Keratinocyte (primary cell): Measurements from ENCODE around the gene DGCR8. TPM values are rescaled to one million over a fixed set of nuclear protein-coding genes. Genes with fewer than 3 reads are reported as not detected.

Experiments used
- polyA plus RNA-seq, 5 experiments: library from polyadenylated mRNA; depleted of rRNA in 3 of 5; stranded (reverse) in 3 of 5; stranded (forward) in 1 of 5; unstranded in 1 of 5; fragments of >200 nt; gene quantifications; 1 replicate in 1 of 5; 2 replicates in 3 of 5; 3 replicates in 1 of 5; pipeline versions ENCODE4 v1.2.1 to v1.2.3, GENCODE V29; 2011 to 2012; ENCODE audit warnings: missing spikeins in 2 of 5, low read depth in 1 of 5, low replicate concordance in 1 of 5
- small RNA-seq, 3 experiments: library from RNA; depleted of rRNA; stranded (forward); fragments of <200 nt; gene quantifications; one replicate each; pipeline ENCODE3, GENCODE V24; 2012; ENCODE audit warnings: low read depth in 3 of 3, low replicate concordance in 1 of 3; ENCODE audit not compliant: insufficient read length in 3 of 3

Gene DGCR8
- polyA plus RNA-seq, 1 donor (not counting 4 experiments of a cell fraction or from before 2014, with no cell fraction given) = 17.2 TPM

Small RNA genes lying within 50 kb of the gene (small RNA-seq; reads per million reads assigned to genes)
- gene MIR185 (42.2 to 1,893 (median 869) reads per million in 3 experiments), gene MIR6816 (0 reads per million in 3 experiments), gene RF00017 (0 reads per million in 3 experiments), gene RF00599 (0 reads per million in 3 experiments)

Other genes starting within 250 kb of the DGCR8 start
- 2.0 to 4.1 TPM (median 2.4 TPM) in 3 replicates for gene GNB1L, start 225.4 kb upstream of the DGCR8 start, polyA plus RNA-seq
- 12.9 to 23.4 TPM (median 18.2 TPM) in 3 replicates for gene RTL10, start 225.4 kb upstream of the DGCR8 start, polyA plus RNA-seq
- 130 to 225 TPM (median 139 TPM) in 3 replicates for gene COMT, start 138.5 kb upstream of the DGCR8 start, polyA plus RNA-seq
- 12.9 to 18.6 TPM (median 16.0 TPM) in 3 replicates for gene TXNRD2, start 138.4 kb upstream of the DGCR8 start, polyA plus RNA-seq
- 5.3 to 8.4 TPM (median 5.7 TPM) in 3 replicates for gene ARVCF, start 63.4 kb upstream of the DGCR8 start, polyA plus RNA-seq
- gene TANGO2, start 59.1 kb upstream of the DGCR8 start, polyA plus RNA-seq = 20.1 to 30.7 TPM (median 28.1 TPM) in 3 replicates
- 141 to 278 TPM (median 193 TPM) in 3 replicates for gene RANBP1, start 35.9 kb downstream of the DGCR8 start, polyA plus RNA-seq
- 18.3 to 53.7 TPM (median 20.6 TPM) in 3 replicates for gene TRMT2A, start 37.0 kb downstream of the DGCR8 start, polyA plus RNA-seq
- 16.0 to 44.5 TPM (median 25.4 TPM) in 3 replicates for gene ZDHHC8, start 51.6 kb downstream of the DGCR8 start, polyA plus RNA-seq
- gene CCDC188, start 70.8 kb downstream of the DGCR8 start, polyA plus RNA-seq = not detected in 3 replicates
- gene RTN4R, start 188.1 kb downstream of the DGCR8 start, polyA plus RNA-seq = 2.5 to 5.6 TPM (median 5.5 TPM) in 3 replicates
- 19.2 to 38.3 TPM (median 25.2 TPM) in 3 replicates for gene DGCR6L, start 239.8 kb downstream of the DGCR8 start, polyA plus RNA-seq